ENCODE data around the gene ADAM11.

GRCh38 chr17:44770166-44770925, 11.6 kb downstream of the ADAM11 start:
- TF ChIP-seq POLR2A (IDR thresholded peaks at IDR 0.05) (no peak), CTCF (IDR thresholded peaks at IDR 0.05) (no peak)

All from heart left ventricle (tissue), 13 donors.